Omental fat pad (tissue), 4 donors: ENCODE data around the gene ZNF133. TPM values are rescaled to one million over a fixed set of nuclear protein-coding genes. Genes with fewer than 3 reads are reported as not detected.
"Not testable (repeated sequence)": the region's sequence is repeated elsewhere in the genome, so short reads cannot be mapped to it uniquely, and the experiment has no call there.

Experiments used
- ATAC-seq: fragments of 150-250 bp; one replicate; pipeline ENCODE4 v1.9.1; 2016; ENCODE audit warnings: mild to moderate bottlenecking, moderate library complexity; ENCODE audit not compliant: low FRiP score
- DNase-seq: peaks from one replicate; pipeline ENCODE4 v3.0.0-alpha.2; 2019; ENCODE audit warnings: low spot score
- CTCF ChIP-seq, 3 donors: fragments of 450-650 bp; IDR thresholded peaks; one replicate each; pipeline ENCODE4 v1.5.1; 2016 to 2017; ENCODE audit warnings: antibody characterized with exemption in 3 of 3, mild to moderate bottlenecking in 3 of 3, moderate library complexity in 2 of 3
- total RNA-seq, 4 donors: library from RNA; depleted of rRNA; stranded (reverse); fragments of >200 nt; gene quantifications; one replicate each; pipeline ENCODE4 v1.1.0, GENCODE V29; 2016

ZNF133 gene
- total RNA-seq, 4 donors from 2014 or later, result 6.7 to 18.1 (median 8.6) TPM

- DNase-seq (no peak), ATAC-seq (no peak)
- TF ChIP-seq CTCF (IDR thresholded peaks at IDR 0.05), result no peak
Observed at GRCh38 chr20:18267815-18268214, 20.5 kb upstream of the ZNF133 start.

- TF ChIP-seq CTCF (IDR thresholded peaks at IDR 0.05), result no peak
- no peak for ATAC-seq
Observed at GRCh38 chr20:18271160-18271559, 17.2 kb upstream of the ZNF133 start.

GRCh38 chr20:18272451-18272850 lies 15.9 kb upstream of the ZNF133 start:
- DNase-seq (no peak), ATAC-seq (no peak)
- TF ChIP-seq CTCF (IDR thresholded peaks at IDR 0.05), result no peak

More at GRCh38 chr20:18271160-18271559, 17.2 kb upstream of the ZNF133 start:
- DNase-seq, result no peak

- no peak for DNase-seq
- no peak for TF ChIP-seq CTCF (IDR thresholded peaks at IDR 0.05)
- no peak for ATAC-seq
Observed at GRCh38 chr20:18273738-18274137, 14.6 kb upstream of the ZNF133 start.

GRCh38 chr20:18275960-18276359 lies 12.4 kb upstream of the ZNF133 start:
- ATAC-seq, DNase-seq: not testable (repeated sequence)

GRCh38 chr20:18276821-18277220 lies 11.5 kb upstream of the ZNF133 start:
- no peak for TF ChIP-seq CTCF (IDR thresholded peaks at IDR 0.05)
- ATAC-seq (peak; percentile 64), DNase-seq (no peak)

- no peak for ATAC-seq
- no peak for TF ChIP-seq CTCF (IDR thresholded peaks at IDR 0.05)
- no peak for DNase-seq
Observed at GRCh38 chr20:18279242-18279641, 9.1 kb upstream of the ZNF133 start.
